ENCODE measurements around the gene ARL8B.

The ARL8B gene

GRCh38 chr3:5187920-5188418 is 65.9 kb downstream of the ARL8B start:
- peak; percentile 72 for DNase-seq (ENCODE audit: low spot score)

- no peak for DNase-seq (ENCODE audit: low spot score)
Measured at GRCh38 chr3:5188419-5189221, 66.5 kb downstream of the ARL8B start.

GRCh38 chr3:5190147-5190791 is 68.2 kb downstream of the ARL8B start:
- no peak for DNase-seq (ENCODE audit: low spot score)

GRCh38 chr3:5191555-5192304 is 69.6 kb downstream of the ARL8B start:
- no peak for DNase-seq (ENCODE audit: low spot score)

- no peak for DNase-seq (ENCODE audit: low spot score)
Measured at GRCh38 chr3:5192571-5193365, 70.7 kb downstream of the ARL8B start.

GRCh38 chr3:5194341-5194740 is 72.2 kb downstream of the ARL8B start:
- DNase-seq (ENCODE audit: low spot score), result no peak

GRCh38 chr3:5194801-5195509 is 72.9 kb downstream of the ARL8B start:
- no peak for DNase-seq (ENCODE audit: low spot score)

- no peak for DNase-seq (ENCODE audit: low spot score)
Measured at GRCh38 chr3:5195605-5196004, 73.5 kb downstream of the ARL8B start.

- DNase-seq (ENCODE audit: low spot score), result no peak
Measured at GRCh38 chr3:5197022-5197421, 74.9 kb downstream of the ARL8B start.

GRCh38 chr3:5197470-5198312 is 75.6 kb downstream of the ARL8B start:
- DNase-seq (ENCODE audit: low spot score), result no peak

GRCh38 chr3:5198313-5198677 is 76.2 kb downstream of the ARL8B start:
- no peak for DNase-seq (ENCODE audit: low spot score)

GRCh38 chr3:5198986-5199731 is 77.1 kb downstream of the ARL8B start:
- no peak for DNase-seq (ENCODE audit: low spot score)

- no peak for DNase-seq (ENCODE audit: low spot score)
Measured at GRCh38 chr3:5201536-5201935, 79.4 kb downstream of the ARL8B start.

GRCh38 chr3:5202222-5202621 is 80.1 kb downstream of the ARL8B start:
- no peak for DNase-seq (ENCODE audit: low spot score)

- DNase-seq (ENCODE audit: low spot score), result no peak
Measured at GRCh38 chr3:5205165-5205941, 83.3 kb downstream of the ARL8B start.

GRCh38 chr3:5210926-5211325 is 88.8 kb downstream of the ARL8B start:
- no peak for DNase-seq (ENCODE audit: low spot score)

GRCh38 chr3:5212628-5213573 is 90.8 kb downstream of the ARL8B start:
- DNase-seq (ENCODE audit: low spot score), result no peak

- no peak for DNase-seq (ENCODE audit: low spot score)
Measured at GRCh38 chr3:5213574-5213966, 91.5 kb downstream of the ARL8B start.
